NCI-H1417 (cell line): ENCODE results near the gene AMH.
"Not testable (repeated sequence)": the region's sequence is repeated elsewhere in the genome, so short reads cannot be mapped to it uniquely, and the experiment has no call there.

Experiments used
- DNase-seq, 3 experiments: peaks; one replicate each; lab custom pipeline; 2025; lab: John Stamatoyannopoulos, UW

Gene AMH

DNA sequence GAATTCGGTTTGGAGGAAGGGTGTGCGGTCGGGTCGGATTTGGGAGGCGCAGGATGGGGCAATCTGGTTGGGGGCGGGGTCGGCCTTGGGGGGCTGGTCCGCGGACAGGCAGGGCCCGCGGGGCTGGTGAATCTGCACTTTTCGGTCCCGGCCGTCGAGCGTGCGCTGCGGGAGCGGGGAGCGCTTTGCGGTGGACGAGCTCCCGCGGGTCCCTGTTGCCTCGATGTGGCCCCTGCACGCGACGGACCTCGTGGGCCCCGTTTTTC is 21.0 kb downstream of the AMH start:
- DNase-seq: peak in 1 of 3 experiments; percentile 56

DNA sequence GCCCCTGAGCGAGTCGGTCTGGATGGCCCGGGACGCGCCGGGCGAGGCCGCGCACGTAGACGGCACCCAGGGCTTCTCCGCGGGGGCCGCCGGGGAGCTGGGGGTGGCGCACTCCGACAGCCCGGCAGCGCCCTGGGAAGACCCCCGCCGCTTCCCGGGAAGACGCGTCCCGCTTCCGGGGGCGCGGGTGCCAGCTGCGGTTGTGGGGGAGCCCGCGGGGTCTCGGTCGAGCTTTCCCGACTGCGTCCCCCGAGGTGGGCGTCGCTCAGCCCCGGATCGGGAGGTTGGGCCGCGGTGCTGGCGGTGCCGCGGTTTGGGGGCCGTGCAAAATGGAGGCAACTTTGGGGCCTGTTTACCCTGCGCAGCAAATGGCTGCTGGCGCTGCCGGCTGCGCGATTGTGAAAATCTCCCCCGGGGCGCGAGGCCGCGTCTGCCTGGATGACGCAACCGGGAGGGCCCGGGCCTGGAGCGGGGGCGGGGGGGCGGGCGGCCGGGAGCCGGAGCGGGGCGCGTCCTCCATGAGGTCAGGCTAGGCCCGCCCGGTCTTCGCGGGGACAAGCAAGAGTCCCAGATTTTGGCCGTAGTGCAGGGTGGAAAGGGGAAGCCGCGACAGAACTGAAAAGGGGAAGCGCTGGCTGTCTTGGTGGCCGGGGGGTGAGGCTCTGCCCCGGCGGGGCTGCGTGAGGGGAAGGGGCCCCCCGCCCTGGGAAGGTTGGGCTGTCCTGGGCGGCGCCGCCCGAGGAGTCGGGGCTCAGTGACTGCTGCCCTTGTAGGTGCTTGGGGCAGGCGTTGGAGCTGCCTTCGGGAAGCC is 21.5 kb downstream of the AMH start:
- peak; percentile 44 to 77 (median 64) for DNase-seq

DNA sequence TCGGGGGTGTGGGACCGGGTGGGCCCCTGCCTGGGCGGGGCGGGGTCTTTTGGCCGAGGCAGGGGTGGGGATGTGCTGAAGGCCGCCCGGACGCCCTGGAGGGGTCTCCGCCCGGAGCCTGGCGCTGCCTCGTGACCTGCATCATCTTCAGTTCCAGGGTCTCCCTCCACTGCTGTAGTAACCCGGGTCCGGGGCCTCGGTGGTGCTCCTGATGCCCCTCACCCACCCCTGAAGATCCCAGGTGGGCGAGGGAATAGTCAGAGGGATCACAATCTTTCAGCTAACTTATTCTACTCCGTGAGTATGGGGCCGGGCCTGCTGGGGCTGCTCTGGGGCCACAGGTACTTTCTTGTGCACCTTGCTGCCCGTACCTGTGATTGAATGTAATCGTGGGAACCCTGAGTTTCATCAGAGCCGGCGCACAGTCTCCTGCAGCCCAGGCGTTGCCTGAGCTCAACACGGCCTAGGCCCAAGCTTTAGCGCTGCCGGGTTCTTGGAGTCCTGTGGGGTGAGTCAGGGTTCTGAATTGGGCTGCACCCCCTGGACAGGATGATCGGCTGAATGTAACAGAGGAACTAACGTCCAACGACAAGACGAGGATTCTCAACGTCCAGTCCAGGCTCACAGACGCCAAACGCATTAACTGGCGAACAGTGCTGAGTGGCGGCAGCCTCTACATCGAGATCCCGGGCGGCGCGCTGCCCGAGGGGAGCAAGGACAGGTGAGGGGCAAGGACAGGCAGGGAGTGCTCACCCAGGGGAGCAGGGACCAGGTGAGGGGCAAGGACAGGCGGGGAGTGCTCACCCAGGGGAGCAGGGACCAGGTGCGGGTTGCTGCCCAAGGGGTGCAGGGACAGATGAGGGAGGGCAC is 22.3 kb downstream of the AMH start:
- DNase-seq: peak in 1 of 3 experiments; percentile 55

DNA sequence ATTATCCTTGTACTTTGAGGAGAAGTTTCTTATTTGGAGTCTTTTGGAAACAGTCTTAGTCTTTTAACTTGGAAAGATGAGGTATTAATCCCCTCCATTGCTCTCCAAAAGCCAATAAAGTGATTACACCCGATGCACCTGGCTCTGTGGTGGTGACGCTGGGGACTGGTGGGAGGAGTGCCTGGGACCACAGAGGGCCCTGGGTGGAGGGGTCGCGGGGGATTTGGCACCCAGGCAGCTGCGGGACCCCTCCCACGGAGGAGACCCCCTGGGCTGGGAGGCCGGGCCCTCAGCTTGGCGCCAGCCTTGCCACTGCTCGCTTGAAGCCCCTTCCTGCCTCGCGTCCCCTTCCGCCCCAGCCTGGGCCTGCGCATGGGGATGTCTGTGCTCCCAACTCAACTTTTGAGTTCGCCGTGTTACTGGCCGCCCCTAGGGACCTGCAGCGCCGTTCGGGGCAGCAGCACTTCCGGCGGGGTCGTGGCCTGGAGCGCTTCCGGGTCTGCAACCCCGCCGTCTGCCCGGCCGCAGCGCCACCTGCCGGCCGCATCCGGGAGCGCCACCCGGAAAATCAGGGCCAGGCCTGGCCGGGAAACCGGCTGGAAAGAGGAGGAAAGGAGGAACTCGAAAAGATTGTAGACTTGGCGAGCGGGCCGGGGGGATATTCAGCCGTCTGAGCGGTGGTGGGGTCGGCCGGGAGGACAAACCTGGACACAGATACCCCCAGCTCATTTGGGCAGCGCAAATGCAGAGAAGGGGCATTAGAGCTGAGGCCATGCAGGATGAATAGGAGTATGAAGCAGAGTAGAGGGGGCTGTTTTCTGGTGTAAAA is 24.4 kb downstream of the AMH start:
- DNase-seq: peak; percentile 66 to 83 (median 78)

DNA sequence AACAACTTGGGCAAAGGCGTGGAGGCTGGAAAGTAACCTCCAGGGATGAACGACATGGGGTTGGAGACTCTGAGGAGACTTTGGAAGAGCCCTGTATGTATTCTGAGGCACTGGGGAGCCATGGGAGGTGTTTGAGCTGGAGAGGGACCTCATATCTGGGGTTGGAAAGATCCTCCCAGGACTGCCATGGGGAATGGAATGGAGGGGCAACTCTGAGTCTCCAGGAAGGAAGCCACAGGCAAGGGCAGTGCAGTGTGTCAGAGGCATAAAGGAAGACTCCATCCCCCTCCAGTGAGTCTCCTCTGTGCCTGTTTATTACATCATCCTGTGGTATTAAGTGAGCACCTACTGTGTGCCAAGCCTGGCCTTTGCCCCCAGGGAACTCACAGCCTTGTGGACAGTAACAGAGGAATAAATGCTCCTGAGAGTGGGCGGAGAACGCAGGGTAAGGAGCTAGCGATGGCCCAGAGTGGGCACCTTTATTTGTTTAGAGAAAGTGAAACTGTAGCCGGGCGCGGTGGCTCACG is 25.1 kb downstream of the AMH start:
- no peak for DNase-seq

DNA sequence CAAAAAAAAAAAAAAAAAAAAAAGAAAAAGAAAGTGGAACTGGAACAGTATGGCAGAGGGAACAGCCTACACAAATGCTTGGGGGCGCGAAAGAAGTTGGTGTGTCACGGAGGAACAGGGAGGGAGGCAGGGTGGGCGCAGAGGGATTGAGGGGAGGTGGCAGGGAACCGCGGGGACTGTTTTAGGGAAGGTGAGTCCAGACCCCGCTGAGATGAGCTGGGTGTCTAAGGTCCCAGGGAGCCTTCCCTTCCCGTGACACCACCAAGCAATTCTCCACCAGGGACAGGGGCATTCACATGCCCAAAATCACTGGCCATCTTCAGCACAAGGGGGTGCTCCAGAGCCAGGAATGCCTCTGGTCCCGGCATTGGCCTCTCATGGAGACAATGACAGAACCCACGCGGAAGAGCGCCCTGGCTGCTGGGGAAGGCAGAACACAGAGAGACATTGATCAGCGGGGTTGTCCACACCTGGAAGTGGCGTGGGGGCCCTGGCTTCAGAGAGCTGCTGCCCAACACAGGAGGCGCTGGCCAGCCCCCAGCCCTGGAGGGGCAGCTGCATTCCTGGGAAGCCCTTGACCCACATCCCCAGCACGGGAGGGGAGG is 25.9 kb downstream of the AMH start:
- DNase-seq: peak; percentile 52 to 81 (median 76)

DNA sequence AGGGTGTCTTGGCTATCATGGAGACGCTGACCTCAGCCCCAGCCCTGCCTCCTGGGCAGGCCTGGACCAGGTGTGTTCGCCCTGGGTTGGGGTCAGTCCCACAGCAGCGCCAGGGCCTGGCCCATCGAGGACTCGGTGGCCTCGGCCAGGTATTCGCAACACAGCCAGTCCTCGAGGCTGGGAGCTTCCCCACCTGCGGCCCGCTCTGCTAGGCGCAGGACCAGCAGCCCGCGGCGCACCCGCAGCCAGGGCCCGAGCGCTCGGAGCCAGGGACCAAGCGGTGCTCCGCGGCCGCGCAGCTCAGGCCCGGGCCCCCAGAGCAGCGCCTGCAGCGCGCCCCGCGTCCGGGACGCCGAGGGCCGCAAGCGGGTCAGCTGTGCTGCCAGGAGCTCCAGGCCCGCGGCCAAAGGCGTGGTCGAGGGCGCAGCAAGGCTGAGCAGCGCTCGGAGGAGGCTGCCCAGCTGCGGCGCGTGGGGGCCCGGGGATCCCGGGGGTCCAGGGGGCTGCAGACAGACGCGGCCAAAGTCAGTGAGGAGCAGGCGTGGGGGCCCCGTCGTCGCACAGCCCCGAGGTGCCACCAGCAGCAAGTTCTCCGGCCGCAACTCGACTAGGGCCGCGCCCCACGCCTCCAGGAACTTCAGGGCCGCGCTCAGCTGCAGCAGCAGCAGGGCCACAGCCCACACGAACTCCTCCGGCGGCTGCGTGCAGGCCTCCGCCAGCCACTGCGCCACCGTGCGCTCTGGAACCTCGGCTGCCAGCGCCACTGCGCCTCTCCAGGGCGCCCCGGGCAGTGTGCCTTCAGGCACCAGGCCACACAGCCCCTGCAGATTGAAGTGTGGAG is 26.7 kb downstream of the AMH start:
- DNase-seq: no peak

DNA sequence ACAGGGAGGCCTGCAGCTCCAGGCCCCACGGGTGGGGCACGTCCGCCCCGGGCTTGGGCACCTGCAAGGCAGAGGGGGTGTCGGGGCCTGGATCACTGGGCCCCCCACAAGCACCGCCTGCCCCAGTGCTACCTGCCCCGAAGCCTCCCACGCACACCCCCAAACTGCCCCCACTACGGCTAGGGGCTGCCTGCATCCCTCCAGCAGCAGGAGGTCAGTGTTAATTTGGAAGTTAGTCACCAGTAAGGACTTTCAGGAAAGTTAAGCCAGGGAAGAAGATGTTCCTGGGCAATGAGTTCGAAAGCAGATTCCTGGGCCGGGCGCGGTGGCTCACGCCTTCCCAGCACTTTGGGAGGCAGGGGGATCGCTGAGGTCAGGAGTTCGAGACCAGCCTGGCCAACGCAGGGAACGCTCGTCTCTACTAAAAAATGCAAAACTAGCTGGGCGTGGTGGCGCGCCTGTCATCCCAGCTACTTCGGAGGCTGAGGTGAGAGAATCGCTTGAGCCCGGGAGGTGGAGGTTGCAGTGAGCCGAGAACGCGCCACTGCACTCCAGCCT is 27.4 kb downstream of the AMH start:
- no peak for DNase-seq

DNA sequence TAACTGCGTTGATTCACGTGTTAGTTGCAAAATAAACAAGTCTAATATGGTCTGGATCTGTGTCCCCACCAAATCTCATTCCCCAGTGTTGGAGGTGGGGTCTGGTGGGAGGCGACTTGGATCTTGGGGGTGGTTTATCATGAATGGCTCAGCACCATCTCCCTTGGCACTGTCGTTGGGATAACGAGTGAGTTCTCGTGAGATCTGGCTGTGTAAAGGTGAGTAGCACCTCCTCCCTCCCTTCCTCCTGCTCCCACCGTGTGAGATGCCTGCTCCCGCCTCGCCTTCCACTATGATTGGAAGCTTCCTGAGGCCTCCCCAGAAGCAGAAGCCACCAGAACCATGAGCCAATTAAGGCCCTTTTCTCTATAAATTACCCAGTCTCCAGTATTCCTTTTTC is 28.0 kb downstream of the AMH start:
- DNase-seq: no peak

DNA sequence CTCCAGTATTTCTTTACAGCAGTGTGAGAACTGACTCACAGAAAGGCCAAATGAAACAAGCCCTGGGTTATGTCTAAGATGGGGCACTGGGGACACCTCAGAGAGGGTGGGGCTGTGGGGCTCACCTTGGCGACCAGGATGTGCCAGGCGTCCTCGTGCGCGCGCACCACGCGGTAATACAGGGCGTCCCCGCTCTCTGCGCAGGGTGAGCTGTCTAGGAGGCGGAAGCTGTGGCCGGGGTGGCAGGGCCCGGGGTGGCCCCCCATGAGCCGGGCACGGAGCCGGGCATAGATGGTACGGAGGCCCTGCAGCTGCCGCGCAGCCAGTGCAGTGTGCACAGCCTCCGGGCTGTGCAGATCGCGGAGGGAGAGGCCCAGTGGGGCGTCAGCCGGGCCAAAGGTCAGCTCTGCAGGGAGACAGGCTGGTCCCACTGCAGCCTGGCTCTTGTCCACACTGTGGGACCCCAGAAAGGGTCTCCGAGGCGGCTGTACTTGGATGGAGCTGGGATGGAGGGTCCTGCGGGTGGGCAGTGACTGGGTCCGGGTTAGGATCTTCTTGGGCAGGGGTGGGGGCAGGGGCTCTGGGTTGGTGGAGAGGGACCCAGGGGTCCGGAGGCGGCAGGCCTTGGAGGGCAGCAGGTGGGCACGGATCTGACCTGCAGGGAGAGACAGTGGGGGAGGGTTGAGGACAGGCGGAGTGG is 29.5 kb downstream of the AMH start:
- DNase-seq: no peak

DNA sequence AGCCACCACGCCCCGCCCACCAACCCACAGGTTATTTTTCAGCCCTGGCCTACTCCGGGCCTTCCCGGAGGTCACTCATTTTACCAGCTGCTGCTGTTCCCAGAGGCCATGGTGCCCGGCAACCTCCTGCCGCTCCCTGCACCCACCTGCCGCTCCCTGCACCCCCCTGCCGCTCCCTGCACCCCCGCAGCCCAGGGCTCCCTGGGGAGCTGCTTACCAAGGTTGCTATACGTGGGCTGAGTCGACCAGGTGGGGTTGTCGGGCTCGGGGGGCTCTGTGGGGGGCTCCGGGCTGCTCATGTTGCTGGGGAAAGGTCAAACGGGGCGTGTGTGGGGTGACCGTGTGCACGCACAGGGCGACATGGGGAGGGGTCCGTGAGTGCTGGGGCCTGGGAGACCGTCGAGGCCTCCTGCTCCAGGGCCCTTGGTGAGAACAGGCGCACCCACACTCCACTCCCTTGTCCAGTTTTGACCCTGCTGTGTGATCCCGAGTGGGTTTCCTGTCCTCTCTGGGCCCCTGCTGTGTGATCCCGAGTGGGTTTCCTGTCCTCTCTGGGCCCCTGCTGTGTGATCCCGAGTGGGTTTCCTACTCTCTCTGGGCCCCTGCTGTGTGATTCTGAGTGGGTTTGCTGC is 31.6 kb downstream of the AMH start:
- no peak for DNase-seq

DNA sequence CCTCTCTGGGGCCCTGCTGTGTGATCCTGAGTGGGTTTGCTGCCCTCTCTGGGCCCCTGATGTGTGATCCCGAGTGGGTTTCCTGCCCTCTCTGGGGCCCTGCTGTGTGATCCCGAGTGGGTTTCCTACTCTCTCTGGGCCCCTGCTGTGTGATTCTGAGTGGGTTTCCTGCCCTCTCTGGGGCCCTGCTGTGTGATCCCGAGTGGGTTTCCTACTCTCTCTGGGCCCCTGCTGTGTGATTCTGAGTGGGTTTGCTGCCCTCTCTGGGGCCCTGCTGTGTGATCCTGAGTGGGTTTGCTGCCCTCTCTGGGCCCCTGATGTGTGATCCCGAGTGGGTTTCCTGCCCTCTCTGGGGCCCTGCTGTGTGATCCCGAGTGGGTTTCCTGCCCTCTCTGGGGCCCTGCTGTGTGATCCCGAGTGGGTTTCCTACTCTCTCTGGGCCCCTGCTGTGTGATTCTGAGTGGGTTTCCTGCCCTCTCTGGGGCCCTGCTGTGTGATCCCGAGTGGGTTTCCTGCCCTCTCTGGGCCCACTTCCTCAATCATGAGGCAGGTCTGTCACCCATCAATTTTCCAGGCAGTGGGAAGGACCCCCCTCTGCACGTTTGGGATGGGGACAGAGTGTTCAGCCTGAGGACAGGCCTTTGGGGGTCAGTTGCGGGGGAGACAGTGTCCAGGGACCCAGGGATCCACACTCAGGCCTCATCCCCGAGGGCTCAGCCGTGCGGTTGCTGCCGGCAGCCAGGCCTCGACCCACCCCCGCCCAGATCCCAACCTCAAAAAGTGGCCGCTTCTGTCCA is 32.3 kb downstream of the AMH start:
- DNase-seq: not testable (repeated sequence)

DNA sequence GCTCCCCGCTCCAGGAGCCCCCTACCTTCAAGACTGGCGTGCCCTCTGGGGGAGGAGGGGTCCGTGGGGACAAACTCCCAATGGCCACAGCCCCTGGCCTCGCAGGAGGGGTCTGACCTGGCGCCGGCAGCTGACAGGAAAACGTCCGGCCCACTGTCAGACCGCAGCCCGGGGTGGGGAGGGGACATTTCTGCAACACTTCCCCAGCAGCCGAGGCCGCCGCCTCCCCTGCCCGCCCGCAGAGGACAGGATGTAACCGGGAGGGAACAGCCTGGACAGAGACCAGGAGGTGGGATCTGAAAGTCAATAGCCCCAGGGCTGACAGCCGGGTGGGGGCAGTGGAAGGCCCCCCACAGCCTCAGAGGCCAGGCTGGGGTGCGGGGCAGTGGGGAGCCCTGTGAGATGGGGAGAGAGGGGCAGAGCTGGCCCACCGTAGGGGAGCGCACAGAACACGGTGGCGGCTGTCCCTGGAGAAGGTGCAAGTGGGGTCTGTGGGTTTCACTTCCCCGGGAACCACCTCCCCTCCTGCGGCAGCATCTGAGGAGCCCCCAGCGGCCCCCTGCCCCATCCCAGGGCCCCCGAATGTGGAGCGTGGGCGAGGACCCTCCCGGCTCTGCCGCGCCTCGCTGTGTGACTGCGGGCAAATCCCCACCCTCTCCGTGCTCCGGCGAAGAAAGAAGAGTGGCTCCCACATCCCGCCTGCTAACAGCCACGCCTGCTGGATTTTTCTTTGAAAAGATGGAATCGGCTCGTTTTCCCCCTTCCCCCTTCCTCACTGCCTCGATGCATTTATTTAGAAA is 33.1 kb downstream of the AMH start, which contains the start of gene PEAK3:
TSS of gene PEAK3 (minus strand) at position 114 of the 800 bp plus-strand sequence. CDS start 1,244 bp downstream, outside the sequence.
- no peak for DNase-seq

DNA sequence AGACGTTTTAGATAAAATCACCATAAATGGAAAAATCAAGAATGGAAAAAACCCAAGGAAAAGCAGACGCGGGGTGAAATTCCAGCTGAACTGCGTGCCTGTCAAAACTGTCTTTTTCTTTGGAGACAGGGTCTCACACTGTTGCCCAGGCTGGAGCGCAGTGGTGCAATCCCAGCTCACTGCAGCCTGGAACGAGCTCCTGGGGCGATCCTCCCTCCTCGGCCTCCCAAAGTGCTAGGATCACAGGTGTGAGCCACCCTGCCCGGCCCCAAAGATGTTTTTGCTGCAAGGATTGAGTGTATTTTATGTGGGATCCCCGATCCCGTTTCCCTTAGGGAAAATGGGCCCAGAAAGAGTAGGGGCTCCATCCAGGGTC is 33.7 kb downstream of the AMH start:
- DNase-seq: no peak

DNA sequence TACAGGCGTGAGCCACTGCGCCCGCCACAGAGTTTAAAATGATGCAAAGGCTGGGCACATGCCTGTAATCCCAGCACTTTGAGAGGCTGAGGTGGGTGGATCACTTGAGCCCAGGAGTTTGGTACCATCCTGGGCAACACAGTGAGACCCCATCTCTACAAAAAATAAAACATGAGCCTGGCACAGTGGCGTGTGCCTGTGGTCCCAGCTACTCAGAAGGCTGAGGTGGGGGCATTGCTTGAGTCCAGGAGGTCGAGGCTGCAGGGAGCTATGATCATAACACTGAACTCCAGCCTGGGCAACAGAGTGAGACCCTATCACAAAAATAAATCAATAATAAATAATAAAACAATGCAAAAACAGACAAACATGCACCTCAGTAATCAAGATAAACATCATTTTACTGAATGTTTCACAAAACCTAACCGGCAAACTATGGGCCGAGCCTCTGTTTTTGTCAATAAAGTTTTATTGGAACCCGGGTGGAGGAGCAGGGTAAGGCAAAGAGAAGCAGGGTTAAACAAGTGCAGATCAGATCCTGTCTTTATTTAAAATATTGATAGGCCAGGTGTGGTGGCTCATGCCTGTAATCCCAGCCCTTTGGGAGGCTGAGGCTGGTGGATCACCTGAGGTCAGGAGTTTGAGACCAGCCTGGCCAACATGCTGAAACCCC is 34.8 kb downstream of the AMH start:
- DNase-seq: no peak

DNA sequence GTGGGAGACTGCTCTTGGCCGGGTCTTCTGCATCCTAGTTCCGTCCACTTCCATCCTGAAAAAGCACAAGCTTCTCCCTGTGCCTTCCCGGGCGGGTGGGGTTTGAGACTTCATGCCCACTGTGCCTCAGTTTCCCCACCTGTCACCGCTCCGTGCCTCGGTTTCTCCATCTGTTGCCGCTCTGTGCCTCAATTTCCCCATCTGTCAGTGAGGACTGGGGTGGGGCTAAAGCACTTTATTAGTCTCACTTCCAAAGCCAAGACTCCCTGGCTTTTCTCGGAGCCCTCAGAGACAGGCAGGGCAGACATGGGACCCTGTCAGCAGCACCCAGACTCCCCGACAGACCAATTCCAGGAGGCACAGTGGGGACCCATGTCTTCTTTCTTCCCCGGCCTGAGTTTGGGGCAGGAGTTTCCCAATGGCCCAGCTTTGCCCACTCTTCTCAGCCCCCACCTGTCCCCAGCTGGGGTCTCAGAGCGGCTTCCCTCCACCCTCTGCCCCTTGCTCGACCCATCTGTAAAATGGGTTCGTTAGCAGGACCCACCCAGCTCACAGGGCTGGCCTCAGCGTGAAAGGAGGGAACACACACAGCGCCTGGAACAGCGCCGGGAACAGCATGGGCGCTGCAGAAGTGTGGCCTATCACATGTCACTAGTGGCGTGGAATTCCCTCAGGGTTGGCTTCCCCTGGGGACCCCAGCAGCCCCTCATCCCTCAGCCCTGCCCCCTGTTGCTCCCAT is 37.4 kb downstream of the AMH start:
- no peak for DNase-seq
